GM12878 (cell line): ENCODE measurements around the gene SORBS1. TPM values are rescaled to one million over a fixed set of nuclear protein-coding genes. Genes with fewer than 3 reads are reported as not detected.

Experiments used
- ATAC-seq: fragments of 200-7000 bp; cut with Tn5 transposase; 3 replicates; pipeline ENCODE4 v1.9.1; 2020; ENCODE audit warnings: mild to moderate bottlenecking, moderate library complexity
- BruUV-seq: library from RNA; stranded (reverse); fragments of 400-500 nt; replicated peaks from 2 replicates; lab custom pipeline; 2021; lab: Mats Ljungman, UMichigan
- CTCF ChIA-PET: fragments of 300-600 bp; sonication (Branson Sonifier 250); formaldehyde crosslinking; extraction: SDS; loops from one replicate; lab custom pipeline; 2021; ENCODE audit warnings: inconsistent platforms; lab: Yijun Ruan, JAX
- POLR2A ChIA-PET: fragments of 350-600 bp; formaldehyde crosslinking; extraction: SDS; loops from one replicate; lab custom pipeline; 2021; ENCODE audit warnings: inconsistent platforms; lab: Charles Lee
- RAD21 ChIA-PET: fragments of 300-600 bp; sonication (Branson Sonifier 250); formaldehyde crosslinking; loops from one replicate; lab custom pipeline; 2023; ENCODE audit warnings: antibody characterized with exemption; ENCODE audit not compliant: unreplicated experiment; lab: Charles Lee
- SMC1A ChIA-PET: fragments of 300-600 bp; sonication (Branson Sonifier 250); formaldehyde crosslinking; loops from one replicate; lab custom pipeline; 2023; ENCODE audit not compliant: unreplicated experiment, uncharacterized antibody; lab: Charles Lee
- DNase-seq: peaks from one replicate; pipeline ENCODE4 v3.0.0-alpha.2; 2011; ENCODE audit warnings: low read depth, low spot score
- FAIRE-seq: peaks from 3 replicates; lab custom pipeline; 2011; peaks lifted over from hg19 to GRCh38; lab: Jason Lieb, UNC
- H2AFZ ChIP-seq: 2 replicates; pipeline ENCODE4 v1.6.0; 2011; ENCODE audit warnings: low read depth, low read length, control low read depth; ENCODE audit not compliant: control insufficient read depth
- H3K27ac ChIP-seq: 2 replicates; pipeline ENCODE4 v1.5.1; 2011; ENCODE audit warnings: control low read depth; ENCODE audit not compliant: control insufficient read depth, insufficient read depth
- H3K27me3 ChIP-seq, 2 experiments: replicated peaks in 1 of 2; 2 replicates each; pipeline versions ENCODE4 v1.6.0 to v1.6.1; 2011; ENCODE audit warnings: low read length in 1 of 2; ENCODE audit not compliant: control insufficient read depth in 2 of 2, insufficient read depth in 2 of 2
- H3K36me3 ChIP-seq, 2 experiments: 2 replicates each; pipeline ENCODE4 v1.5.1; 2011; ENCODE audit warnings: low read length in 1 of 2; ENCODE audit not compliant: control insufficient read depth in 2 of 2, insufficient read depth in 2 of 2
- H3K4me1 ChIP-seq: 2 replicates; pipeline ENCODE4 v1.6.1; 2011; ENCODE audit warnings: mild to moderate bottlenecking, low read length, moderate library complexity, mixed read lengths; ENCODE audit not compliant: control insufficient read depth, insufficient read depth
- H3K4me2 ChIP-seq: 2 replicates; pipeline ENCODE4 v1.6.0; 2011; ENCODE audit warnings: control low read depth; ENCODE audit not compliant: control insufficient read depth, insufficient read depth
- H3K4me3 ChIP-seq: fragments of 200-600 bp; sonication (generic); 2 replicates; pipeline ENCODE4 v1.5.1; 2016
- H3K79me2 ChIP-seq: 2 replicates; pipeline ENCODE4 v1.6.0; 2011; ENCODE audit warnings: low read length; ENCODE audit not compliant: control insufficient read depth, insufficient read depth
- H3K9ac ChIP-seq: 2 replicates; pipeline ENCODE4 v1.8.0; 2011; ENCODE audit warnings: low read length, control low read depth, mixed read lengths; ENCODE audit not compliant: control insufficient read depth, insufficient read depth
- H3K9me3 ChIP-seq: replicated peaks from 3 replicates; pipeline ENCODE4 v1.5.1; 2011; ENCODE audit warnings: mild to moderate bottlenecking, low read length; ENCODE audit not compliant: control insufficient read depth, insufficient read depth
- H4K20me1 ChIP-seq: 2 replicates; pipeline ENCODE4 v1.6.0; 2011; ENCODE audit not compliant: control insufficient read depth, insufficient read depth
- ATF7 ChIP-seq: fragments of 450-650 bp; IDR thresholded peaks from 2 replicates; pipeline ENCODE4 v1.6.1; 2016; ENCODE audit warnings: low read depth, mild to moderate bottlenecking
- HCFC1 ChIP-seq: fragments of 150-350 bp; IDR thresholded peaks from 2 replicates; pipeline ENCODE4 v1.6.1; 2014; ENCODE audit warnings: low read length
- MEF2B ChIP-seq: fragments of 450-650 bp; IDR thresholded peaks from 2 replicates; pipeline ENCODE4 v1.6.1; 2018; ENCODE audit warnings: mild to moderate bottlenecking, moderate library complexity; ENCODE audit not compliant: partially characterized antibody, poor library complexity, severe bottlenecking
- NFXL1 ChIP-seq: fragments of 450-650 bp; IDR thresholded peaks from 2 replicates; pipeline ENCODE4 v1.6.1; 2017; ENCODE audit warnings: antibody characterized with exemption, mild to moderate bottlenecking, borderline replicate concordance
- NR2C1 ChIP-seq: fragments of 450-650 bp; IDR thresholded peaks from 2 replicates; pipeline ENCODE4 v1.6.1; 2017; ENCODE audit warnings: antibody characterized with exemption, mild to moderate bottlenecking, moderate library complexity
- SMAD5 ChIP-seq: IDR thresholded peaks from 2 replicates; pipeline ENCODE4 v1.6.1; 2016; ENCODE audit warnings: antibody characterized with exemption, low read depth
- STAT1 ChIP-seq: fragments of 450-650 bp; conservative IDR thresholded peaks from 2 replicates; pipeline ENCODE4 v1.6.1; 2014; ENCODE audit warnings: antibody characterized with exemption, mild to moderate bottlenecking
- TARDBP ChIP-seq: IDR thresholded peaks from 2 replicates; pipeline ENCODE4 v1.6.1; 2016; ENCODE audit warnings: borderline replicate concordance
- TCF3 ChIP-seq: IDR thresholded peaks from 2 replicates; pipeline ENCODE4 v1.6.1; 2012; ENCODE audit warnings: low read depth, mild to moderate bottlenecking, low read length, borderline replicate concordance; ENCODE audit not compliant: insufficient read depth
- ZBED1 ChIP-seq: IDR thresholded peaks from 2 replicates; pipeline ENCODE4 v1.6.1; 2016; ENCODE audit warnings: borderline replicate concordance
- ZNF384 ChIP-seq: IDR thresholded peaks from 2 replicates; pipeline ENCODE4 v1.6.1; 2012; ENCODE audit warnings: low read depth, mild to moderate bottlenecking, low read length, improper control_type of control experiment, borderline replicate concordance
- WGBS: methylation state at CpG from one replicate; pipeline ENCODE4 v1.1.6; 2016; ENCODE audit warnings: low lambda C conversion rate; ENCODE audit not compliant: insufficient replicate concordance, insufficient coverage; ENCODE audit errors: missing lambda C conversion rate; 5-methylcytosine and 5-hydroxymethylcytosine counted together
- in situ Hi-C: fragments of 300-500 bp; cut with MboI; formaldehyde crosslinking; loops from 9 replicates; pipeline ENCODE4 v1.14.3; 2018; ENCODE audit warnings: mixed read lengths
- intact Hi-C: fragments of 100-400 bp; cut with micrococcal nuclease; formaldehyde crosslinking; loops from one replicate; pipeline ENCODE4 v1.14.2; 2022; ENCODE audit not compliant: unreplicated experiment
- polyA plus RNA-seq, 11 experiments: library from polyadenylated mRNA; depleted of rRNA in 4 of 11; unstranded in 6 of 11; stranded (reverse) in 5 of 11; fragments of >200 nt; fragmentation: Nextera tagmentation in 4 of 11; fragmentation: Illumina TruSeq in 1 of 11; extraction: Ambion mirVana in 4 of 11; extraction: Trizol in 1 of 11; gene quantifications; 1 replicate in 1 of 11; 2 replicates in 10 of 11; pipeline versions ENCODE4 v1.2.1 to v1.2.3, GENCODE V29; 2011 to 2016; ENCODE audit warnings: inconsistent platforms in 2 of 11, missing spikeins in 2 of 11, low read depth in 1 of 11
- total RNA-seq, 4 experiments: library from RNA; depleted of rRNA in 3 of 4; stranded (reverse); fragments of >200 nt in 3 of 4; fragmentation: Illumina TruSeq in 1 of 4; extraction: Trizol in 1 of 4; gene quantifications; 2 replicates each; pipeline versions ENCODE4 v1.2.1 to v1.2.3, GENCODE V29; 2013 to 2021
- TF ChIP-seq, protein P1 (sequence below): fragments of 150-350 bp; IDR thresholded peaks from 2 replicates; pipeline ENCODE4 v1.6.1; 2016; ENCODE audit warnings: low read depth, low read length
- TF ChIP-seq, protein P2 (sequence below): IDR thresholded peaks from 2 replicates; pipeline ENCODE4 v1.6.1; 2011; ENCODE audit warnings: mild to moderate bottlenecking, low read depth, low read length, moderate library complexity; ENCODE audit not compliant: insufficient replicate concordance
- TF ChIP-seq, protein P3 (sequence below): fragments of 450-650 bp; IDR thresholded peaks from 2 replicates; pipeline ENCODE4 v1.6.1; 2017; ENCODE audit warnings: mild to moderate bottlenecking, moderate library complexity
- TF ChIP-seq, protein P4 (sequence below): fragments of 450-650 bp; IDR thresholded peaks from 2 replicates; pipeline ENCODE4 v1.6.1; 2017; ENCODE audit warnings: mild to moderate bottlenecking

The SORBS1 gene
- total and polyA plus RNA-seq, 10 of the 15 experiments (the other 5 are each of a cell fraction or from before 2014, with no cell fraction given): 0.13 to 0.75 (median 0.39) TPM

DNA sequence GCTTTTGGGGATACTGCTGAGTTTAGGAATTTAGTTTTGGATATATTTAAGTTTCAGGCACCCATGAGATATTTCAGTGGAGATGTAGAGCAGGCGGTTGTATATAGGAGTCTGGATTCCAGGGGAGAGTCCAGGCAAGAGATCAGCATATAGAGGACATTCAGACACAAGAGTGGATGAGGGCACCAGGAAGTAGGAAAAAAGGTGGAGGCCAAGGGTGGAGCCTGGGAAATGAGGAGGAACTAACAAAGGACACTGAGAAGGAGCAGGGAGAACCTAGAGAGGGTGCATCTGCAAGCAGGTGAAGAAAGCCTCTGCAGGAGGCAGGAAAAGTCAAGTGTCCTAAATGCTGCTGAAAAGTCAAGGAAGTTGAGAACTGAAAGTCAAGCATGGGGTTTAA lies 257.2 kb downstream of the SORBS1 start:
- no peaks in the 10 kb centered on the region for H3K27me3 ChIP-seq
- H3K4me3 ChIP-seq: no peak overlapping the region
- in situ Hi-C loops: no loop called here
- no peaks in the 10 kb centered on the region for H3K36me3 ChIP-seq
- no peak for ATAC-seq
- no peaks in the 10 kb centered on the region for H3K79me2 ChIP-seq
- H2AFZ ChIP-seq: no peak overlapping the region
- no peak for DNase-seq
- H3K4me1 ChIP-seq: peaks cover 8% of the 10 kb centered on the region
- WGBS: 100% methylated on average over 1 of the region's 1 CpG
- CTCF ChIA-PET: interaction anchor here (0.8 kb wide), 1 partner anchor 56 kb away, joined by 3 read pairs; no protein-coding TSS in a partner anchor
- BruUV-seq: no TSS peak
- RAD21 ChIA-PET: interaction anchor here (0.5 kb wide), 1 partner anchor 10 kb away, joined by 3 read pairs; no protein-coding TSS in a partner anchor
- intact Hi-C loops: no loop called here
- no peak overlapping the region for H3K4me2 ChIP-seq
- POLR2A ChIA-PET: no interaction called here
- no peaks in the 10 kb centered on the region for H3K9me3 ChIP-seq
- H3K27ac ChIP-seq: no peak overlapping the region
- no peaks in the 10 kb centered on the region for H4K20me1 ChIP-seq
- H3K9ac ChIP-seq: no peak overlapping the region
- no peak for FAIRE-seq
- SMC1A ChIA-PET: interaction anchor here (2.0 kb wide), 1 partner anchor 8 kb away, joined by 5 read pairs; no protein-coding TSS in a partner anchor
- no peak for TF ChIP-seq NFXL1
- TF ChIP-seq ZNF384: no peak
- TF ChIP-seq, protein P1, sequence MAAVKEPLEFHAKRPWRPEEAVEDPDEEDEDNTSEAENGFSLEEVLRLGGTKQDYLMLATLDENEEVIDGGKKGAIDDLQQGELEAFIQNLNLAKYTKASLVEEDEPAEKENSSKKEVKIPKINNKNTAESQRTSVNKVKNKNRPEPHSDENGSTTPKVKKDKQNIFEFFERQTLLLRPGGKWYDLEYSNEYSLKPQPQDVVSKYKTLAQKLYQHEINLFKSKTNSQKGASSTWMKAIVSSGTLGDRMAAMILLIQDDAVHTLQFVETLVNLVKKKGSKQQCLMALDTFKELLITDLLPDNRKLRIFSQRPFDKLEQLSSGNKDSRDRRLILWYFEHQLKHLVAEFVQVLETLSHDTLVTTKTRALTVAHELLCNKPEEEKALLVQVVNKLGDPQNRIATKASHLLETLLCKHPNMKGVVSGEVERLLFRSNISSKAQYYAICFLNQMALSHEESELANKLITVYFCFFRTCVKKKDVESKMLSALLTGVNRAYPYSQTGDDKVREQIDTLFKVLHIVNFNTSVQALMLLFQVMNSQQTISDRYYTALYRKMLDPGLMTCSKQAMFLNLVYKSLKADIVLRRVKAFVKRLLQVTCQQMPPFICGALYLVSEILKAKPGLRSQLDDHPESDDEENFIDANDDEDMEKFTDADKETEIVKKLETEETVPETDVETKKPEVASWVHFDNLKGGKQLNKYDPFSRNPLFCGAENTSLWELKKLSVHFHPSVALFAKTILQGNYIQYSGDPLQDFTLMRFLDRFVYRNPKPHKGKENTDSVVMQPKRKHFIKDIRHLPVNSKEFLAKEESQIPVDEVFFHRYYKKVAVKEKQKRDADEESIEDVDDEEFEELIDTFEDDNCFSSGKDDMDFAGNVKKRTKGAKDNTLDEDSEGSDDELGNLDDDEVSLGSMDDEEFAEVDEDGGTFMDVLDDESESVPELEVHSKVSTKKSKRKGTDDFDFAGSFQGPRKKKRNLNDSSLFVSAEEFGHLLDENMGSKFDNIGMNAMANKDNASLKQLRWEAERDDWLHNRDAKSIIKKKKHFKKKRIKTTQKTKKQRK: no peak
- TF ChIP-seq, protein P2, sequence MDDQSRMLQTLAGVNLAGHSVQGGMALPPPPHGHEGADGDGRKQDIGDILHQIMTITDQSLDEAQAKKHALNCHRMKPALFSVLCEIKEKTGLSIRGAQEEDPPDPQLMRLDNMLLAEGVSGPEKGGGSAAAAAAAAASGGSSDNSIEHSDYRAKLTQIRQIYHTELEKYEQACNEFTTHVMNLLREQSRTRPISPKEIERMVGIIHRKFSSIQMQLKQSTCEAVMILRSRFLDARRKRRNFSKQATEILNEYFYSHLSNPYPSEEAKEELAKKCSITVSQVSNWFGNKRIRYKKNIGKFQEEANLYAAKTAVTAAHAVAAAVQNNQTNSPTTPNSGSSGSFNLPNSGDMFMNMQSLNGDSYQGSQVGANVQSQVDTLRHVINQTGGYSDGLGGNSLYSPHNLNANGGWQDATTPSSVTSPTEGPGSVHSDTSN: no peak
- TF ChIP-seq STAT1: no peak
- TF ChIP-seq SMAD5: no peak
- TF ChIP-seq, protein P3, sequence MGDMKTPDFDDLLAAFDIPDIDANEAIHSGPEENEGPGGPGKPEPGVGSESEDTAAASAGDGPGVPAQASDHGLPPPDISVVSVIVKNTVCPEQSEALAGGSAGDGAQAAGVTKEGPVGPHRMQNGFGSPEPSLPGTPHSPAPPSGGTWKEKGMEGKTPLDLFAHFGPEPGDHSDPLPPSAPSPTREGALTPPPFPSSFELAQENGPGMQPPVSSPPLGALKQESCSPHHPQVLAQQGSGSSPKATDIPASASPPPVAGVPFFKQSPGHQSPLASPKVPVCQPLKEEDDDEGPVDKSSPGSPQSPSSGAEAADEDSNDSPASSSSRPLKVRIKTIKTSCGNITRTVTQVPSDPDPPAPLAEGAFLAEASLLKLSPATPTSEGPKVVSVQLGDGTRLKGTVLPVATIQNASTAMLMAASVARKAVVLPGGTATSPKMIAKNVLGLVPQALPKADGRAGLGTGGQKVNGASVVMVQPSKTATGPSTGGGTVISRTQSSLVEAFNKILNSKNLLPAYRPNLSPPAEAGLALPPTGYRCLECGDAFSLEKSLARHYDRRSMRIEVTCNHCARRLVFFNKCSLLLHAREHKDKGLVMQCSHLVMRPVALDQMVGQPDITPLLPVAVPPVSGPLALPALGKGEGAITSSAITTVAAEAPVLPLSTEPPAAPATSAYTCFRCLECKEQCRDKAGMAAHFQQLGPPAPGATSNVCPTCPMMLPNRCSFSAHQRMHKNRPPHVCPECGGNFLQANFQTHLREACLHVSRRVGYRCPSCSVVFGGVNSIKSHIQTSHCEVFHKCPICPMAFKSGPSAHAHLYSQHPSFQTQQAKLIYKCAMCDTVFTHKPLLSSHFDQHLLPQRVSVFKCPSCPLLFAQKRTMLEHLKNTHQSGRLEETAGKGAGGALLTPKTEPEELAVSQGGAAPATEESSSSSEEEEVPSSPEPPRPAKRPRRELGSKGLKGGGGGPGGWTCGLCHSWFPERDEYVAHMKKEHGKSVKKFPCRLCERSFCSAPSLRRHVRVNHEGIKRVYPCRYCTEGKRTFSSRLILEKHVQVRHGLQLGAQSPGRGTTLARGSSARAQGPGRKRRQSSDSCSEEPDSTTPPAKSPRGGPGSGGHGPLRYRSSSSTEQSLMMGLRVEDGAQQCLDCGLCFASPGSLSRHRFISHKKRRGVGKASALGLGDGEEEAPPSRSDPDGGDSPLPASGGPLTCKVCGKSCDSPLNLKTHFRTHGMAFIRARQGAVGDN: no peak
- no peak for TF ChIP-seq ATF7
- no peak for TF ChIP-seq NR2C1
- TF ChIP-seq TCF3: no peak
- TF ChIP-seq TARDBP: no peak
- TF ChIP-seq HCFC1: no peak
- no peak for TF ChIP-seq MEF2B
- TF ChIP-seq ZBED1: no peak
- TF ChIP-seq, protein P4, sequence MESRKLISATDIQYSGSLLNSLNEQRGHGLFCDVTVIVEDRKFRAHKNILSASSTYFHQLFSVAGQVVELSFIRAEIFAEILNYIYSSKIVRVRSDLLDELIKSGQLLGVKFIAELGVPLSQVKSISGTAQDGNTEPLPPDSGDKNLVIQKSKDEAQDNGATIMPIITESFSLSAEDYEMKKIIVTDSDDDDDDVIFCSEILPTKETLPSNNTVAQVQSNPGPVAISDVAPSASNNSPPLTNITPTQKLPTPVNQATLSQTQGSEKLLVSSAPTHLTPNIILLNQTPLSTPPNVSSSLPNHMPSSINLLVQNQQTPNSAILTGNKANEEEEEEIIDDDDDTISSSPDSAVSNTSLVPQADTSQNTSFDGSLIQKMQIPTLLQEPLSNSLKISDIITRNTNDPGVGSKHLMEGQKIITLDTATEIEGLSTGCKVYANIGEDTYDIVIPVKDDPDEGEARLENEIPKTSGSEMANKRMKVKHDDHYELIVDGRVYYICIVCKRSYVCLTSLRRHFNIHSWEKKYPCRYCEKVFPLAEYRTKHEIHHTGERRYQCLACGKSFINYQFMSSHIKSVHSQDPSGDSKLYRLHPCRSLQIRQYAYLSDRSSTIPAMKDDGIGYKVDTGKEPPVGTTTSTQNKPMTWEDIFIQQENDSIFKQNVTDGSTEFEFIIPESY: no peak
